Measurements from ENCODE around the gene GM2A.
"Not testable (repeated sequence)": the region's sequence is repeated elsewhere in the genome, so short reads cannot be mapped to it uniquely, and the experiment has no call there.

The GM2A gene

GRCh38 chr5:151295791-151296477 lies 42.9 kb downstream of the GM2A start:
- no peak for DNase-seq

GRCh38 chr5:151296478-151296830 lies 43.5 kb downstream of the GM2A start:
- no peak for DNase-seq

GRCh38 chr5:151296974-151297373 lies 44.0 kb downstream of the GM2A start:
- DNase-seq: no peak

GRCh38 chr5:151298063-151298855 lies 45.3 kb downstream of the GM2A start:
- peak; percentile 41 for DNase-seq

- no peak for DNase-seq
Measured at GRCh38 chr5:151303666-151304065, 50.7 kb downstream of the GM2A start, which contains the start of gene SLC36A3. Gene SLC36A3, minus strand, starts transcription at chr5:151303766. Its CDS starts 412 bp downstream, at chr5:151303354.

GRCh38 chr5:151309266-151309665 lies 56.3 kb downstream of the GM2A start:
- DNase-seq: not testable (repeated sequence)

GRCh38 chr5:151309821-151310220 lies 56.8 kb downstream of the GM2A start:
- DNase-seq: not testable (repeated sequence)

GRCh38 chr5:151310932-151311331 lies 57.9 kb downstream of the GM2A start:
- DNase-seq: no peak

GRCh38 chr5:151312756-151313324 lies 59.9 kb downstream of the GM2A start:
- no peak for DNase-seq

GRCh38 chr5:151313357-151313756 lies 60.4 kb downstream of the GM2A start:
- no peak for DNase-seq

- DNase-seq: peak; percentile 9
Measured at GRCh38 chr5:151315998-151316597, 63.1 kb downstream of the GM2A start.

GRCh38 chr5:151317871-151318270 lies 64.9 kb downstream of the GM2A start:
- DNase-seq: no peak

GRCh38 chr5:151318850-151319732 lies 66.1 kb downstream of the GM2A start:
- no peak for DNase-seq
